ENCODE data around the gene ZBTB44.

- TF ChIP-seq CTCF (IDR thresholded peaks at IDR 0.05 in 2 of 3, conservative IDR thresholded peaks at IDR 0.05 in 1 of 3; ENCODE audit: borderline replicate concordance in 1 of 3, insufficient read depth in 1 of 3, low read depth in 2 of 3, low read length in 2 of 3) (no peak), POLR2A (IDR thresholded peaks at IDR 0.05; ENCODE audit: borderline replicate concordance, extremely low read depth, insufficient read depth, insufficient read length) (no peak), SIN3A (IDR thresholded peaks at IDR 0.05; ENCODE audit: low read depth) (no peak), EZH2phosphoT487 (IDR thresholded peaks at IDR 0.05; ENCODE audit: borderline replicate concordance) (no peak), ZNF274 (IDR thresholded peaks at IDR 0.05; ENCODE audit: low read depth, low read length) (no peak), ATF3 (IDR thresholded peaks at IDR 0.05) (no peak), SP1 (IDR thresholded peaks at IDR 0.05; ENCODE audit: low read depth) (no peak), EZH2 (IDR thresholded peaks at IDR 0.05) (no peak), ZFX (IDR thresholded peaks at IDR 0.05) (no peak), RAD21 (IDR thresholded peaks at IDR 0.05; ENCODE audit: low read depth) (no peak), SRF (IDR thresholded peaks at IDR 0.05; ENCODE audit: low read depth) (no peak)
Observed at GRCh38 chr11:130318031-130318673, 3.4 kb upstream of the ZBTB44 start.
